Measurements from ENCODE around the gene GJD3. TPM values are rescaled to one million over a fixed set of nuclear protein-coding genes. Genes with fewer than 3 reads are reported as not detected.

Gene GJD3
- total RNA-seq, 2 donors from 2014 or later, result not detected

- Mint-ChIP-seq H3K4me3 (peak overlapping the region; percentile 62), H3K27ac (peak overlapping the region; percentile 68), H3K9me3 (no peaks in the 10 kb centered on the region), H3K4me1 (peaks cover 37% of the 10 kb centered on the region), H3K27me3 (ENCODE audit: insufficient read depth) (peaks cover 23% of the 10 kb centered on the region), H3K36me3 (ENCODE audit: low read depth) (no peaks in the 10 kb centered on the region)
- no peaks in the 10 kb centered on the region for H3K36me3 ChIP-seq (ENCODE audit: control insufficient read depth, insufficient read depth, low read length)
- peak overlapping the region; percentile 49 for H3K9ac ChIP-seq (ENCODE audit: extremely low read depth, low read length, poor library complexity, severe bottlenecking)
- TF ChIP-seq CTCF (conservative IDR thresholded peaks at IDR 0.05), result peak; percentile 25
- H3K4me1 ChIP-seq (ENCODE audit: control insufficient read depth, insufficient read depth, low read length), result peaks cover 5% of the 10 kb centered on the region
- DNase-seq, result peak; percentile 92
- peaks cover 5% of the 10 kb centered on the region for H3K27me3 ChIP-seq (ENCODE audit: control insufficient read depth, insufficient read depth, low read length, poor library complexity, severe bottlenecking)
- H3K4me3 ChIP-seq (ENCODE audit: low read length), result peak overlapping the region; percentile 79
- 13 to 19% methylated on average over 21 to 38 of the region's 38 CpGs for WGBS, 2 experiments (ENCODE audit: insufficient coverage in 1 of 2, insufficient read length in 1 of 2)
- peak overlapping the region; percentile 76 for H3K27ac ChIP-seq (ENCODE audit: low read depth, low read length)
- no peaks in the 10 kb centered on the region for H3K9me3 ChIP-seq (ENCODE audit: control insufficient read depth, low read length)
These were observed 47.8 kb downstream of the GJD3 start for GRCh38 chr17:40316571-40317344.

- 74 to 84% methylated on average over 4 to 9 of the region's 9 CpGs for WGBS, 2 experiments (ENCODE audit: insufficient coverage in 1 of 2, insufficient read length in 1 of 2)
- peaks cover 5% of the 10 kb centered on the region for H3K27me3 ChIP-seq (ENCODE audit: control insufficient read depth, insufficient read depth, low read length, poor library complexity, severe bottlenecking)
- no peaks in the 10 kb centered on the region for H3K36me3 Mint-ChIP-seq (ENCODE audit: low read depth)
- no peak overlapping the region for H3K4me3 ChIP-seq (ENCODE audit: low read length)
- no peak for TF ChIP-seq CTCF (conservative IDR thresholded peaks at IDR 0.05)
- H3K27me3 Mint-ChIP-seq (ENCODE audit: insufficient read depth), result peaks cover 23% of the 10 kb centered on the region
- H3K9me3 ChIP-seq (ENCODE audit: control insufficient read depth, low read length), result no peaks in the 10 kb centered on the region
- no peaks in the 10 kb centered on the region for H3K9me3 Mint-ChIP-seq
- H3K4me3 Mint-ChIP-seq, result peak overlapping the region; percentile 62
- H3K36me3 ChIP-seq (ENCODE audit: control insufficient read depth, insufficient read depth, low read length), result no peaks in the 10 kb centered on the region
- peak; percentile 62 for DNase-seq
- H3K27ac Mint-ChIP-seq, result no peak overlapping the region
- H3K27ac ChIP-seq (ENCODE audit: low read depth, low read length), result no peak overlapping the region
- H3K4me1 Mint-ChIP-seq, result peaks cover 43% of the 10 kb centered on the region
- no peak overlapping the region for H3K9ac ChIP-seq (ENCODE audit: extremely low read depth, low read length, poor library complexity, severe bottlenecking)
- H3K4me1 ChIP-seq (ENCODE audit: control insufficient read depth, insufficient read depth, low read length), result peaks cover 8% of the 10 kb centered on the region
These were observed 48.6 kb downstream of the GJD3 start for GRCh38 chr17:40315678-40316570.

- Mint-ChIP-seq H3K4me1 (peaks cover 49% of the 10 kb centered on the region), H3K36me3 (ENCODE audit: low read depth) (no peaks in the 10 kb centered on the region), H3K9me3 (no peaks in the 10 kb centered on the region), H3K4me3 (no peak overlapping the region), H3K27ac (no peak overlapping the region), H3K27me3 (ENCODE audit: insufficient read depth) (peaks cover 23% of the 10 kb centered on the region)
- Histone ChIP-seq H3K4me1 (ENCODE audit: control insufficient read depth, insufficient read depth, low read length) (peaks cover 15% of the 10 kb centered on the region), H3K9me3 (ENCODE audit: control insufficient read depth, low read length) (no peaks in the 10 kb centered on the region), H3K27me3 (ENCODE audit: control insufficient read depth, insufficient read depth, low read length, poor library complexity, severe bottlenecking) (peaks cover 5% of the 10 kb centered on the region), H3K9ac (ENCODE audit: extremely low read depth, low read length, poor library complexity, severe bottlenecking) (no peak overlapping the region), H3K36me3 (ENCODE audit: control insufficient read depth, insufficient read depth, low read length) (no peaks in the 10 kb centered on the region), H3K4me3 (ENCODE audit: low read length) (no peak overlapping the region), H3K27ac (ENCODE audit: low read depth, low read length) (no peak overlapping the region)
- WGBS, 2 experiments (ENCODE audit: insufficient coverage in 1 of 2, insufficient read length in 1 of 2), result 84 to 90% methylated on average over 2 to 3 of the region's 3 CpGs
- TF ChIP-seq CTCF (conservative IDR thresholded peaks at IDR 0.05), result no peak
- DNase-seq, result no peak
These were observed 49.3 kb downstream of the GJD3 start for GRCh38 chr17:40315206-40315605.
